Measurements from ENCODE around the gene FEM1A. TPM values are rescaled to one million over a fixed set of nuclear protein-coding genes. Genes with fewer than 3 reads are reported as not detected.

FEM1A gene
- total RNA-seq, 1 experiment from 2014 or later = 17.7 TPM

- no peaks in the 10 kb centered on the region for H3K27me3 ChIP-seq (ENCODE audit: insufficient read depth, low read length)
- ChIA-PET POLR2A (no interaction called here), CTCF (no interaction called here), RAD21 (ENCODE audit: low non-redundant PET in 1 of 2, low total read pairs in 2 of 2, uncharacterized antibody in 2 of 2, unreplicated experiment in 2 of 2) (no interaction called here)
- no peak overlapping the region for H3K4me3 ChIP-seq (replicated peaks in 1 of 2; ENCODE audit: low read depth in 1 of 2, low read length in 2 of 2)
- no peak for TF ChIP-seq ELF1 (IDR thresholded peaks at IDR 0.05; ENCODE audit: borderline replicate concordance, low read depth)
- TF ChIP-seq, protein P1, sequence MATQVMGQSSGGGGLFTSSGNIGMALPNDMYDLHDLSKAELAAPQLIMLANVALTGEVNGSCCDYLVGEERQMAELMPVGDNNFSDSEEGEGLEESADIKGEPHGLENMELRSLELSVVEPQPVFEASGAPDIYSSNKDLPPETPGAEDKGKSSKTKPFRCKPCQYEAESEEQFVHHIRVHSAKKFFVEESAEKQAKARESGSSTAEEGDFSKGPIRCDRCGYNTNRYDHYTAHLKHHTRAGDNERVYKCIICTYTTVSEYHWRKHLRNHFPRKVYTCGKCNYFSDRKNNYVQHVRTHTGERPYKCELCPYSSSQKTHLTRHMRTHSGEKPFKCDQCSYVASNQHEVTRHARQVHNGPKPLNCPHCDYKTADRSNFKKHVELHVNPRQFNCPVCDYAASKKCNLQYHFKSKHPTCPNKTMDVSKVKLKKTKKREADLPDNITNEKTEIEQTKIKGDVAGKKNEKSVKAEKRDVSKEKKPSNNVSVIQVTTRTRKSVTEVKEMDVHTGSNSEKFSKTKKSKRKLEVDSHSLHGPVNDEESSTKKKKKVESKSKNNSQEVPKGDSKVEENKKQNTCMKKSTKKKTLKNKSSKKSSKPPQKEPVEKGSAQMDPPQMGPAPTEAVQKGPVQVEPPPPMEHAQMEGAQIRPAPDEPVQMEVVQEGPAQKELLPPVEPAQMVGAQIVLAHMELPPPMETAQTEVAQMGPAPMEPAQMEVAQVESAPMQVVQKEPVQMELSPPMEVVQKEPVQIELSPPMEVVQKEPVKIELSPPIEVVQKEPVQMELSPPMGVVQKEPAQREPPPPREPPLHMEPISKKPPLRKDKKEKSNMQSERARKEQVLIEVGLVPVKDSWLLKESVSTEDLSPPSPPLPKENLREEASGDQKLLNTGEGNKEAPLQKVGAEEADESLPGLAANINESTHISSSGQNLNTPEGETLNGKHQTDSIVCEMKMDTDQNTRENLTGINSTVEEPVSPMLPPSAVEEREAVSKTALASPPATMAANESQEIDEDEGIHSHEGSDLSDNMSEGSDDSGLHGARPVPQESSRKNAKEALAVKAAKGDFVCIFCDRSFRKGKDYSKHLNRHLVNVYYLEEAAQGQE (IDR thresholded peaks at IDR 0.05; ENCODE audit: low read depth) = no peak
- peaks cover 0 to 8% of the 10 kb centered on the region in 2 experiments; a peak in 2 of 4 replicates for H3K4me1 ChIP-seq (ENCODE audit: control insufficient read depth in 1 of 2, insufficient read depth in 2 of 2, low read length in 2 of 2)
- no peak overlapping the region for H3K4me2 ChIP-seq (ENCODE audit: low read length)
- no peak overlapping the region for H2AFZ ChIP-seq (ENCODE audit: low read depth, low read length, poor library complexity, severe bottlenecking)
- no TSS peak for BruUV-seq (replicated peaks)
- intact Hi-C loops (cut with micrococcal nuclease) = no loop called here
- ATAC-seq (no peak), DNase-seq (ENCODE audit: low read depth, low spot score) (no peak)
- H3K36me3 ChIP-seq (ENCODE audit: control insufficient read depth in 1 of 2, insufficient read depth in 2 of 2, low read length in 2 of 2) = no peaks in the 10 kb centered on the region
- no peaks in the 10 kb centered on the region for H4K20me1 ChIP-seq (ENCODE audit: insufficient read depth)
- H3K27ac ChIP-seq (ENCODE audit: low read depth, low read length) = no peak overlapping the region
- no peaks in the 10 kb centered on the region for H3K9me2 ChIP-seq (ENCODE audit: insufficient read depth)
- no peaks in the 10 kb centered on the region for H3K79me2 ChIP-seq (ENCODE audit: insufficient read depth, low read length)
- H3K9me3 ChIP-seq (ENCODE audit: control insufficient read depth in 1 of 2, insufficient read depth in 1 of 2, low read depth in 1 of 2, low read length in 2 of 2) = no peaks in the 10 kb centered on the region
- no peak overlapping the region for H3K9ac ChIP-seq (ENCODE audit: low read length)
These were observed 42.9 kb upstream of the FEM1A start for GRCh38 chr19:4748589-4748988.

GRCh38 chr19:4749870-4750590 is 41.5 kb upstream of the FEM1A start:
- RAD21 ChIA-PET (ENCODE audit: low non-redundant PET in 1 of 2, low total read pairs in 2 of 2, uncharacterized antibody in 2 of 2, unreplicated experiment in 2 of 2) = no interaction called here
- TF ChIP-seq ZNF274 (IDR thresholded peaks at IDR 0.05; ENCODE audit: low read depth, low read length) = no peak
- no peak for TF ChIP-seq CEBPB (IDR thresholded peaks at IDR 0.05; ENCODE audit: low read depth)
- TF ChIP-seq POLR2A (IDR thresholded peaks at IDR 0.05; ENCODE audit: borderline replicate concordance, extremely low read depth, insufficient read depth, insufficient read length) = no peak
- no peak for TF ChIP-seq SIN3A (IDR thresholded peaks at IDR 0.05; ENCODE audit: low read depth)
- intact Hi-C loops (cut with micrococcal nuclease) = no loop called here
- peaks cover 0 to 1% of the 10 kb centered on the region in 2 experiments; a peak in 2 of 4 replicates for H3K4me1 ChIP-seq (ENCODE audit: control insufficient read depth in 1 of 2, insufficient read depth in 2 of 2, low read length in 2 of 2)
- no peak overlapping the region for H2AFZ ChIP-seq (ENCODE audit: low read depth, low read length, poor library complexity, severe bottlenecking)
- no peak overlapping the region for H3K27ac ChIP-seq (ENCODE audit: low read depth, low read length)
- no peak overlapping the region for H3K4me2 ChIP-seq (ENCODE audit: low read length)
- no peaks in the 10 kb centered on the region for H4K20me1 ChIP-seq (ENCODE audit: insufficient read depth)
- BruUV-seq (replicated peaks) = no TSS peak
- H3K9me2 ChIP-seq (ENCODE audit: insufficient read depth) = no peaks in the 10 kb centered on the region
- no peaks in the 10 kb centered on the region for H3K36me3 ChIP-seq (ENCODE audit: control insufficient read depth in 1 of 2, insufficient read depth in 2 of 2, low read length in 2 of 2)
- H3K27me3 ChIP-seq (ENCODE audit: insufficient read depth, low read length) = no peaks in the 10 kb centered on the region
- H3K79me2 ChIP-seq (ENCODE audit: insufficient read depth, low read length) = no peaks in the 10 kb centered on the region
- no peak overlapping the region for H3K9ac ChIP-seq (ENCODE audit: low read length)
- H3K9me3 ChIP-seq (ENCODE audit: control insufficient read depth in 1 of 2, insufficient read depth in 1 of 2, low read depth in 1 of 2, low read length in 2 of 2) = no peaks in the 10 kb centered on the region
- POLR2A ChIA-PET = no interaction called here
- ATAC-seq = no peak
- H3K4me3 ChIP-seq (replicated peaks in 1 of 2; ENCODE audit: low read depth in 1 of 2, low read length in 2 of 2) = no peak overlapping the region
- no peak for DNase-seq (ENCODE audit: low read depth, low spot score)
- CTCF ChIA-PET = no interaction called here
